Stimulated activated CD8-positive, alpha-beta memory T cell treated with anti-CD3 and anti-CD28 coated beads, Interleukin-2, amount 100 ng/mL, for 1 hour (primary cell): ENCODE results near the gene PPP2R5C.

ENCODE experiments used
- DNase-seq, 2 donors: peaks; one replicate each; pipeline ENCODE4 v3.0.0-alpha.2; 2020; ENCODE audit warnings: low read depth in 2 of 2

PPP2R5C gene

DNA sequence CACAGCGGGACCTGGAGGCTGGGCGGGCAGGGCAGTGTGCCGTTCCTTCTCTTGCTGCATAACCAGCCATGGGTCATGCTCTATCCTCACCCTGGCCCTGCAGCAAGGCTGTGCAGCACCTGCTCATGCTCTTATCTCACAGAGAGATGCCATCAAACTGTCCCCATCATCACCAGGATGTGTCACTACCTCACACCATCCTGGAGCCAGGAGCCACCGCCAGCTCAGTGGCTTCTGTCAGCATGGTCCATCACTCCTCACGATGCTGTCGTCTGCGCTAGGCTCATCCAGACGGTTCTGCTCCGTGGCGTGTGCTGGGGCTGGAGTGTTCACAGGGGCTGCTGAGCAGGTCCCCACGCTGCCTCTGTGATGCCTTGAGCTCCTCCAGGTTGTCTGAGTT, 125.7 kb downstream of the PPP2R5C start:
- no peak for DNase-seq

DNA sequence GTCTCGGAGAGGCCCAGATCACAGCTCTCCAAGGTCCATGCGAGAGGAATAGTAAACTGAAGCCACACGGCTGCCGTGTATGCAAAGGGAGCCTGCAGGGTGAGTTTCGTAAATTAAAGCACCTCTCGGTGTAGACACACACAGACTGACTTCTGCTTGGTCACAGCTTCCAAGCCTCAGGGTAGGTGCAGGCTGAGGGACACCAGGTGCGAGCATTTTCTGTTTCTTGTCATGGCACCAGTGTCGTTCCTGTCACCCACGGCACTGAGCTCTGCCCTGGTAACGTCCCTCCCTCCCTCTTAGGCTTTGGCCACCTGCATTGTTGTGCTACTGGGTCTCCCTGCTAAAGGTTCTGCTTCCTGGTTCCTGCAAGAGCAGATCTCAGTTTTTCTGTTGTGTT, 126.7 kb downstream of the PPP2R5C start:
- no peak for DNase-seq

DNA sequence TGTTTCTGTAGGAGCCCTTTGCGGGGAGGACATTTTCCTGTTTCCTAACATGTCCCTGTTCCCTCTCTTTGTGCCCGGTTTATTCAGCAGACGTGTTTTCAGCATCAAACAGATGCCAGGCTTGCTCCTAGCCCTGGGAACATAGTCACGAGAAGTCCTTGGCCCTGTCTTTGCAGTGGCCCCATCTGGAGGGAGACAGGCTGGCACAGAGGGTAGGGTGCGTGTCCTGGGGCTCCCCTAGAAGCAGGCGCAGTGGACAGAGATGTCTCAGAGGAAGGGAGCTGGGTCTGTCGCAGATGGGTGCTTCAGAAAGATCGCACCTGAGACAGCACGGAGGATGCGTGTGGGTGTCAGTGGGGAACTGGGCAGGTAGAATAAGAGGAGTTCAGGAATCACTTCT, 127.9 kb downstream of the PPP2R5C start:
- no peak for DNase-seq

DNA sequence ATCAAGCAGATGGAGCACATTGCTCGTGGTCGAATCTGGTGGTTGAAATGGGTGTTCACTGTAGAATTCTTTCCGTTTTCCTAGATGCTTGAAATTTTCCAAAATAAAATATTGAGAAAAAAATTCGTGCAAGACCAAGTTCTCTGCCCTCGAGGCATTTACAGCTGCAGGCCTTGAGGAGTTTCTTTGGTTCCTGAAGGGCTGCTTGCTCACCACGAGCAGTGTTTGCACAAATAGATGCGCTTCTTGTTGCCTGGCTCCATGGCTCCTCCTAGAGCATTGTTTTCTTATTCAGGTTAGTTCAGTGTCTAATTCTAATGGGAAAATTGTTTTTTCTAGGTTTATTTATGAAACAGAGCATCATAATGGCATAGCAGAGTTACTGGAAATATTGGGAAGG, 128.4 kb downstream of the PPP2R5C start:
- DNase-seq, result no peak

DNA sequence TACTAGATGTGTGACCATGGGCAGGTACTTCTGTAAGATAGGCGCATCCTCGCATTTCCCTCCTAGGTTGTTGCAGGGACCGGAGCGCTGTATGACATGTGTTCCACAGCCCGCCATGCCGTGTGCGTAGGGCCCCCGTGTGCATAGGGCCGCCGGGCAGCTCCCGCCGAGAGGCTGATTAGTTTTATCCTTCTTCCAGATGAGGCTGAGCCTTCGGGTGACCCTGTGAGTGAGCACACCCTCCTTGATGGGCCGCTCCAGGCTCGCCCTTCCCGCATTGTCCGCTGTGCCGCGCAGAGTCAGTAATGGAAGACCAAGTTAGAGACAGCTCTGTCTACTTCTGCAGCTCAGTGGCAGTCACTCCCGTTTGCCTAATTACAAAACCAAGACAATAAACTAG, 130.0 kb downstream of the PPP2R5C start:
- no peak for DNase-seq

DNA sequence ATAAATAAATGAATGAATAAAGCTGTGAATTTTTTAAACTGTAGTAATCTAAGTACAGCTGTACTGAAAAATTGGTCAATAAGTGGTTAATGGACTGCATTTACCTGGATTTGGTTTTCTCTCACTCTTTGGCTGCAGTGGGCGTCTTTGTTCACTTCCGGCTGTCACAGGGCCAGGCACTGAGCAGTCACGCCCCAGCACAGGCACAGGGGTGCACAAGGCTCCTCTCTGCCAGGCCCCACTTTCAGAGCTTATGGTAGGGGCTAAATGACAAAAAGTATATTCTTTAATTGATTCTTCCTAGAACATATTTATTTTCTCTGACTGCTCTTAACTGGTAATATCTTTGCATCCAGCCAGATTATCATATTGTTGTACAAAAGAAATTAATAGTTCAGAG, 132.2 kb downstream of the PPP2R5C start:
- no peak for DNase-seq

DNA sequence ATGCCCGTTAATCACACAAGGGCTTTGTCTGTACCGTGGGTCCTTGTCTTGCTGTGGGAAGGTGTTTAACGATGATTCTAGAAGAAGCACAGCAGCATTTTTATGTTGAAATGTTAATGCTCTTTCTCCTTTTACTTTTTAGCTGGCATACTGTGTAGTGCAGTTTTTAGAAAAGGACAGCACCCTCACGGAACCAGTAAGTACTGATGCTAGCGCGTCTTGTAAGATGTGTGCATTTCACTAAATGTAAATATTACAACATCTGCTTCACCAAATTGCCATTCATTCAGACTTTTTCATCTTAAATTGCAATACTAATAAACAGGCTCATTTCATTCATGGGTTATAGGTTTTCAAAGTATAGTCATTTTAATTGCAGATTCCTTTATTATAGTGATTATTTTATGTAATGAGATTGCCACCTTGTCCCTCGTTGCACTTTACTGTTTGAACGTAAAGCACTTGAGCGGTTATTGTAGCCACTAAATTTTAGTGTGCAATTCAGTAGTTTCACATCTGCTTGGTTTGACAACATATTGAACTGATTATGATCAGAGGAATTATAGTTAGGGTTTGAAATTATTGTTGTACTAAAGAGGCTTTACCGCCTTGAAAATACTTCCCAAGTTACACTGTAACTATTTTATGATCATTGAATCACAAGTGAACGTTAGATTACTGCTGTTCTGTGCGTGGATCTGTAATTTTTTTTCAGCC, 133.0 kb downstream of the PPP2R5C start:
- no peak for DNase-seq

DNA sequence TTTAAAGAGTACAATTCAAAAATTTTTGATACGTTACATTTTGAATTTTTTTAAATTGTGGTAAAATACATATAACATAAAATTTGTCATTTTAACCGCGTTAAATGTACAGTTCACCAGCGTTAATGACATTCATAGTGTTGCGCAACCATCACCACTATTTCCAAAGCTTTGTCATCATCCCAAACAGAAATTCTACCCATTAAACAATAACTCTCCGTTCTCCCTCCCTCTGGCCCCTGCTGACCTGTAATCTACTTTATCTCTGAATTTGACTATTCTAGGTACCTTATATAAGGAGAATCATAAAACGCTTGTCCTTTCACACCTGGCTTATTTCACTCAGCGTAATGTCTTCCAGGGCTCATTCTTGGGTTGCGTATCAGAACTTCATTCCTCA, 133.7 kb downstream of the PPP2R5C start:
- DNase-seq, result no peak

DNA sequence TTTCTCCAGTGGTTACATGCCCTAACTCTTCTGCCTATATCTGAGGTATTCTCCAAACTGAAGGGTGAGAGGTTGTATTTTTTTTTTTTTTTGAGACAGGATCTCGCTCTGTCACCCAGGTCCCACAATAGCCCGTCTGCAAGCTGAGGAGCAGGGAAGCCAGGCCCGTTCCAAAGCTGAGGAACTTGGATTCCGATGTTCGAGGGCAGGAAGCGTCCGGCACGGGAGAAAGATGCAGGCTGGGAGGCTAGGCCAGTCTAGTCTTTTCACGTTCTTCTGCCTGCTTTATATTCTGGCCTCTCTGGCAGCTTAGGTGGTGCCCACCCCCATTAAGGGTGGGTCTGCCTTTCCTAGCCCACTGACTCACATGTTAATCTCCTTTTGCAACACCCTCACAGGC, 135.8 kb downstream of the PPP2R5C start:
- DNase-seq, result no peak

DNA sequence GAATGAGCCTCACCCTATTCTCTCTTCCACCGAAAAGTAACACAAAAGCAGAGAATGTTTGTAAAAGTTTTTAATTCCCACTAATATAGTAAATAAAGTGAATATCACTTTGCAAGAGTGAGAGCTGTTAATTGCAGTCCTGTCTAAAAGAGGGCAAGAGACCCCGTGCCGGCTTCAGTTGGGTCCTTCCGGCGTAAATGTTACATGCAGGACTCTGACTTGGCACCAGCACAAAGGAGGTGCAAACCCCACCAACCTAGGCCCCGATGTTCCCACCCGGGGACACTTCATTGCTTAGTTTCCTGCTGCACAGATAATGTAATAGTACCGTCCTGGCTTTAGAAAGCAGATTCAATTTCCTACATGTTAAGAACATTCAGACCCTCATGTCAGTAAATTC, 136.9 kb downstream of the PPP2R5C start:
- DNase-seq, result no peak

DNA sequence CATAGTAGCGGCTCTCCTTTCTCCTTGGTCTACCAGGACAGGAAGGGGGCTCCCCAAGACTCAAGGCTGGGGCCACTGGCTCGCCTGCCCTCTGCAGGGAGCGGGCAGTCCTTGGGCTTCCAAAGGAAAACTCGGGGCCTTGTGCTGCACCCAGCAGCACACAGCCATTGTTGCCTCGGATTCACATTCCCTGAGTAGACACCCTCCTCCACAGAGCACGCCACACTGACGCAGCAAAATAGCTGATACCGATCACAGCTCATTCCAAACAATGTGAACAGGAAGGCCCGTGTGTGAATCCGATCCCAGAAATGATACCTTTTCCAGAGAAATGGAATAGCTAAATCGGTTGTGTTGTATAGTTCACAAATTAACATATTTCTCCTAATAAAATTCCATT, 137.8 kb downstream of the PPP2R5C start:
- DNase-seq, result no peak

DNA sequence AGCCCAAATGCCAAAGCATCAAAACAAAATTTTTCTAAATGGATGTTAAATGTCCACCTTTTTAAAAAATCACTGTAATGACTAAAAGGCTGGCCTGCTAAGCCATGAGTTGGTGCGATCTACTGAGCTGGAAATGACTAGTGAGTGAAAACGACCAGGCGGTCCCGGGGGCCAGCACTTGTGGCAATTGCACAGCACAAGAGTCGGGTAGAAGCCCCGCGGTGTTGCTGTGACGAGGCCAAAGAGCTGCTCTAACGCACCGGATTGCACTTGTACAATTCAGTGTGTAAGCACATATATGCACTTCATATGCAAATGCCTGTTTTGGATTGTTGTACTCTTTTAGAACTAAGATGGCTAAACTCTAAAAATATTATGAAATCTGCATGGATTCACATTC, 138.7 kb downstream of the PPP2R5C start:
- no peak for DNase-seq

DNA sequence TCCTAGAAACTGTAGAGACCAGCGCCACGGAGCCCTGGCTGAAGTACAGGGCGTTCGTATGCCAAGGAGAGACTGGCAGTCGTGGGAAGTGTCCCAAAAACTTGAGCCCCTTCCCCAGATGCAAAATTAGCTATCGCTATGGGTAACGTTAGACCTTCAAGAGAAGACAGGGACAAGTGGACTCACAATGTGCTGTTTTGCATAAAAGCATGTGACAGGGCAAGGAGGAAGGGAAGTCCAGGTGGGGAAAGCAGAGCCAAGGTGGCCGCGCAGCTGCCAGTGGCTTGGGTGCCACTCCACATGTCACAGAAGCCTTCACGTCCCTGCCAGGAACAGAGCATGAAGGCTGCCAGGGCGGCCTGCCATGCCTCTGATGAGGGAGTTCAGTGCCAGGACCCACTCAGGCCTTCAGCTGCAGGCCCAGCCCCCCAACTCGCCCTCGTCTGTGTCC, 141.6 kb downstream of the PPP2R5C start:
- no peak for DNase-seq

DNA sequence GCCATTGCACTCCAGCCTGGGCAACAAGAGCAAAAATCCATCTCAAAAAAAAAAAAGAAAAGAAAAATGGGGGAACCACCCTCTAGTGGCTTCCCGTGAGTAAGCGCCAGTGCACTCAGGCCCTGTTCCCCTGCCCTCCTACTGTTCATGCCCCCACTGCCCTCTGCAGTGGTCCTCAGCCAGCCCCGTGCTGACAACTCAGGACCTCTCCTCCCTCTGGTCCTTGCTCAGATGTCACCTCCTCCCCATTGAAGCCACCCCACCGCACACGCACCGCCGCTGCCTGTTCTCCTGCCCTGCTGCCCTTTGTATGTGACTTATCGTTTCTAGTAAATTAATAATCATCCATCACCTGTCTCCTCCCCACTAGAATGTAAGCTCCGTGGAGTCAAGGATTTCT, 144.1 kb downstream of the PPP2R5C start:
- DNase-seq, result no peak

DNA sequence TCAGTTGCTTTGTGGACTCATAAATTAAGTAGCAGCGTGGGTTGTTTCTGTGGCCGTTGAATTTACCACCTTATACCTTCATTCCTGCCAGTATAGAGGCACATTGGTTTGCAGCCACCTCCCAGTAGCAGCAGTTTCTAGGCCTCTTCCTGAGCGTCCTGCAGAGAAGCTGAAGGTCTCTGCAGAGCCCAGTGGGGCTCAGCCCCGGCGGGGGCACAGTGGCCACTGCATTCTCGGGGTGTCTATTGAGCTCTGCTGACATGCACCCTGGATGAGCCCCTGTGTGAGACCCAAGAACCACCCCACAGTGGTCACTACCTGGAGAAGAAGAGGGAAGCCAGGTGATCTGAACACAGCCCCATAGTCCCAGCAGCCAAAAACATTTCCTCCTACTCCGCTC, 145.1 kb downstream of the PPP2R5C start:
- DNase-seq, result no peak

DNA sequence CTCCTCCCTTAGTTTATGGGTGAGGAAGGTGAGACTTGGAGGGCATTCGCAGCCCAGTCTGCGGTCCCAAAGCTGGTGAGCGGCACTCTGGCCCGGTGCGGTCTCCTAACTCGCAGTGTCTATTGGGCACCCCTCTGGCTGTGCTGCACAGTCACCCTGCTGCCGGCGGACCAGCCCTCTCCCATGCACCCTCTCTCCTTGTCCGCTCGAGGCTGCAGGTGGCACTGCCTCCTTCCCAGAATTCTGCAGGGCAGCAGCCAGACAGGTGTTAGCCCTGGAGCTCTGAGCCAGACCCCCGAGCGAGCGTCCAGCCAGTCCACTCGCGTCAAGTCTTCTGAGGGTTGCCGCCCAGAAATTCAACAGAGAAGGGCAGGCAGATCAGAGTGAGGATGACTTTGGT, 146.1 kb downstream of the PPP2R5C start:
- no peak for DNase-seq

DNA sequence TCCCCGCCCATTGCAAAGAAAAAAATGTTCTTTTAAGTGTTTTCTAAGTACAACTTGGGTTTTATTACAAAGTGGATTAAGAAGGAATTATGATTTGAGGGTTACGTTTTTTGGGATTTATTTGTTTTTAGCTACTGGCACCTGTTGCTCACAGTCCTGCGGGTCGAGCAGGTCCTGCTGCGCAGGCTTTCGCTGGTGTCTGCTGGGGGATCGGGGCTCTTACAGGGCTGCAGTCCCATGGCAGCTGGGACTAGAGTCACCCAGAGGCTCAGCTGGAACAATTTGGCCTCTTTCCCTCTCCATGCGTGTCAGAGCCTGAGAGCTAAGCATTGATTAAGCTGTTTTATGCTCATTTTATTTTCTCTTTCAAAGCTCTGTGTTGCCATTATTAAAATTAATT, 147.3 kb downstream of the PPP2R5C start:
- DNase-seq, result no peak

DNA sequence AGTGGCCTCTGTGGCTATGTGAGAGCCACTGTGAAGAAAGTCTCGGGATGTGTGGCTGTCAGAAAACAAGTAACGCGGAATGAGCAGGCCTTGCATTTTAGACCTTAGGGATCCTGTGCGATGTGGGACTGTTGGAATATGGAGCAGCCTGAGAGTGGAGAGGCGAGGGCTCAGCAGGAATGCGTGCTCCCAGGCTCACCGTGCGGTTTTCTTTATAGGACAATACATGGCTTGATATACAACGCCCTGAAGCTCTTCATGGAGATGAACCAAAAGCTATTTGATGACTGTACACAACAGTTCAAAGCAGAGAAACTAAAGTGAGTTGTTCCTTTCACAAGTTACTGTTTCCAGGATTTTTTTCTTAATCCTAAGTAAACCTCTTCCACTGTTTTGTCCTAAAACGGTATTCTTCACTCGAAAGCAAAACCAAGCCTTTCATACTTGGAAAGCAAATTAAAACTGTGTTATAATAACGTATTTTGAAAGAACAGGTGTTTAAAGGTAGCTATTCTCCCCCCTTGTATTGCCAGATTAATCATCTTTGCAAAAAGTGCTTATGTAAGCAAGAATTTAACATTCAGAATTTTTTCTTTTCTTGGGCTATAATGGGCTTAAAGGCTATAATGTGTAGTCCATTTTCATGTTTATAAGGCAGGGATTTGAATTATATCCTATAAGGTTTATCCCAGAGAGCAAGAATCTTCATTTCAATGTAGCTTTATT, 148.0 kb downstream of the PPP2R5C start:
- DNase-seq, result no peak

DNA sequence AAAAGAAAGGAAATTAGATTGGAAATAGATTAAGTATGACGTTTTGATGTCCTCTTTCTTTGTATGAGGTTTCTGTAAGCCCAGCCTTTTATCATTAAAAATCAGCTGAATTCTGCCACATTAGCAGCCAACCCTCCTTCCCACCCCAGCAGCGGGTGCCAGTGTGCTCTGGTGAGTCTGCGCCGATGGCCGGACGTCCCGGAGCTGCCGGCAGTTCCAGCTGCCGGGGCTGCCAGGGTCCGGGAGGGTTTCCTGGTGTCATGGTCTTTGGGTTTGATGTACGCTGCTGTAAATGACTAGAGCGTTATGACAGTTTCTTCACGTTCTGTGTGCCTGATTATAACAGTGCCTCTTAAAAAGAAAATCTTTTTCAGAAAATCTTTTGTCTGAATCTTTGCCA, 151.3 kb downstream of the PPP2R5C start:
- DNase-seq, result no peak

DNA sequence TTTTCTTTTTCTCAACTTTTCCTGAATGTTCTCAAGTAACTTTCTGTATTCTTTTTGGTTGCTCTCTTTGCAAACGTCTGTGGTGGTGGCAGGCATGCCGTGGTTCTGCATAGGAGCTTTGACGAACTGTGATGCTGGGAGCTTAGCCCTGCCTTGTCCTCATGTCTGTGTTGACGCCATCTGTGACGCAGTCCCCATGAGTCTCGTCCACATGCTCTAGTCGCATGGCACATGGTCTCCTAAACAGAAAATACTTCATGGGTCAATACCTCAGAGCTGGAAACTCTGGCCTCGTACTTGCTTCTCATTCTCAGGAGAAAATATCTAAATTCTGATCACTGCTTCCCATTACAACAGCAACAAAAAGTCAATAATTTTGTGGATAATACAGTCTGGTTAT, 152.6 kb downstream of the PPP2R5C start:
- DNase-seq, result no peak

DNA sequence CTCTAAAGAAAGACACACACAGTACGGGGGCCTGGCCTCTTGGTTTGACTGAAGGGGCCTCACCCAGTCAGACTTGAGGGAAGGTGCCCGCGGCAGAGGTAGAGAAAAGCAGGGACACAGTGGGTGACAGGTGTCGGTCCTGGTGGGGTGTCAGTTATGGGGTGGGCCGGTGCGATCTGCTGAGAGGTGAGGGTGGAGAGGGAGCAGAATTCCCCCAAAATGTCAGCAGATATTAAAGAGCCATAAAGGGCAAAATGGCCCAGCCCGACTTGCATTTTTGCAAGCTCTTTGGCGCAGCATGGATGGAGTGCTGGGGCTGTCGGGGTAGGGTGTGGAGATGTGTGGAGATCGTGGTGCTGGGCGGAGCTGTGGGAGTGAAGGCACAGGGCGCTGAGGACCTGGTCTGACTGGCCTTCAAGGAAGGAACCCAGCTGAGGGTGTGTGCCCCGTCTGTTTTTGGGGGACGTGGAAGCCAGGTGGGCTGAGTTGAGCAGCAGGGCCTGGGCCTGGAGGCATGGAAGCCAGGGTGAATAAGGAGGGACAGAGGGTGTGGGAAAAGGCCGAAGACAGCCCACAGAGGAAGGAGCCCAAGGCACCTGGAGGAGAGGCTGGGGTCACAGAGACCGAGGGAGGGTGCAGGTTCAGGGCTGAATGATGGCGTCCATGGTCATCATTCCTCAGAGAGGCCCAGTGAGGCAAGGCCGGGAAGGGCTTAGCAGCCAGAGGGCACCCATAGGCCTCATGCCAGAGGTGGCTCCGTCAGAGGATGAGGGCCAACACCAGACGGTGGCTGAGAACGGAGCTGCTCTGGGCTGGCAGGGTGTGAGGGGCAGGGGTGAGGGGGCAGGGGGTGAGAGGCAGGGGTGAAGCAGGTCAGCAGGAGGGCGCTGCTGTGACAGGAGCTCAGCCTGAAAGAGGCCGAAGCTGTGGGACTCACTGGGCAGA, 154.6 kb downstream of the PPP2R5C start:
- DNase-seq, result no peak

DNA sequence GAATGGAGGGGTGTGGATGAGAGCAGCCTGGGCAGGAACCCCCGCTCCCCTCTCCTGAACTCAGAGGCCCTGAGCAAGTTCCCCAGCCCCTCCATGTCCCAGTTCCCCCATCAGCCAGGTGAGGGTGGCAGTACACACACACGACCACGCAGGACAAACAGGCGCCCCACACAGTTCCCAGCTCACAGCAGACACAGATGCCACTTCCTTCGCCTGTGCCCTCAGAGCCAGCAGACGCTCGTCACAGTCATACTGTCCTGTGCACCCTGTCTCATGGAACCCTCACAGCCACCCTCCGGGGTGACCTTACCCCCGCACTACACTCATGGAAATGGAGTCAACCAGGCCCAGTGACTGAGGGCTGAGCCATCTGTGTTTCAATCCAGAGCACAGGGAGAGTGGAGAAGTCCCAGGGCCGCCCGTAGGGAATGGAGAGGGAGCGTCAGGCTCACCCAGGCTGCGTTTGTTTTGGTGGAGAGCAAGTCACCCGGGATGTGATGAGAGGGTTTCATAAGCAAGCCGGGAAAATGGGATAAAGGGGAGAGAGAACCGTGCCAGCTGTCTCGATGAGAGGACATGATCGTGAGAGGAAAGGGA, 155.4 kb downstream of the PPP2R5C start:
- no peak for DNase-seq
